Immature natural killer cell (primary cell): ENCODE measurements around the gene LRRC61. TPM values are rescaled to one million over a fixed set of nuclear protein-coding genes. Genes with fewer than 3 reads are reported as not detected.

Experiments used
- DNase-seq, 3 donors: peaks; one replicate each; pipeline ENCODE4 v3.0.0; 2022; ENCODE audit warnings: mixed read lengths in 1 of 3
- H3K27ac Mint-ChIP-seq, 6 donors: one replicate each; pipeline ENCODE4 v1.8.0; 2020; ENCODE audit warnings: mixed read lengths in 6 of 6, mild to moderate bottlenecking in 5 of 6, inconsistent platforms in 4 of 6, moderate library complexity in 3 of 6
- H3K27me3 Mint-ChIP-seq, 3 donors: one replicate each; pipeline ENCODE4 v1.8.0; 2020 to 2021; ENCODE audit warnings: low read depth in 3 of 3, mild to moderate bottlenecking in 3 of 3, mixed read lengths in 3 of 3, moderate library complexity in 3 of 3, inconsistent platforms in 1 of 3
- H3K36me3 Mint-ChIP-seq, 3 donors: one replicate each; pipeline ENCODE4 v1.8.0; 2020; ENCODE audit warnings: mixed read lengths in 3 of 3, inconsistent platforms in 2 of 3, mild to moderate bottlenecking in 2 of 3
- H3K4me1 Mint-ChIP-seq, 2 donors: one replicate each; pipeline ENCODE4 v1.8.0; 2020; ENCODE audit warnings: inconsistent platforms in 2 of 2, mild to moderate bottlenecking in 2 of 2, mixed read lengths in 2 of 2, moderate library complexity in 1 of 2
- H3K4me3 Mint-ChIP-seq, 5 donors: one replicate each; pipeline ENCODE4 v1.8.0; 2020; ENCODE audit warnings: mild to moderate bottlenecking in 5 of 5, mixed read lengths in 5 of 5, inconsistent platforms in 3 of 5, moderate library complexity in 3 of 5
- H3K9me3 Mint-ChIP-seq, 6 donors: one replicate each; pipeline ENCODE4 v1.8.0; 2020; ENCODE audit warnings: mild to moderate bottlenecking in 6 of 6, mixed read lengths in 6 of 6, inconsistent platforms in 4 of 6, moderate library complexity in 3 of 6
- polyA plus RNA-seq, 3 donors: library from polyadenylated mRNA; unstranded; fragments of 300-500 nt; fragmentation: Illumina TruSeq; gene quantifications; one replicate each; pipeline ENCODE4 v1.2.3, GENCODE V29; 2021

The LRRC61 gene
- polyA plus RNA-seq, 3 donors from 2014 or later, result 19.4 to 26.6 (median 20.6) TPM

DNA sequence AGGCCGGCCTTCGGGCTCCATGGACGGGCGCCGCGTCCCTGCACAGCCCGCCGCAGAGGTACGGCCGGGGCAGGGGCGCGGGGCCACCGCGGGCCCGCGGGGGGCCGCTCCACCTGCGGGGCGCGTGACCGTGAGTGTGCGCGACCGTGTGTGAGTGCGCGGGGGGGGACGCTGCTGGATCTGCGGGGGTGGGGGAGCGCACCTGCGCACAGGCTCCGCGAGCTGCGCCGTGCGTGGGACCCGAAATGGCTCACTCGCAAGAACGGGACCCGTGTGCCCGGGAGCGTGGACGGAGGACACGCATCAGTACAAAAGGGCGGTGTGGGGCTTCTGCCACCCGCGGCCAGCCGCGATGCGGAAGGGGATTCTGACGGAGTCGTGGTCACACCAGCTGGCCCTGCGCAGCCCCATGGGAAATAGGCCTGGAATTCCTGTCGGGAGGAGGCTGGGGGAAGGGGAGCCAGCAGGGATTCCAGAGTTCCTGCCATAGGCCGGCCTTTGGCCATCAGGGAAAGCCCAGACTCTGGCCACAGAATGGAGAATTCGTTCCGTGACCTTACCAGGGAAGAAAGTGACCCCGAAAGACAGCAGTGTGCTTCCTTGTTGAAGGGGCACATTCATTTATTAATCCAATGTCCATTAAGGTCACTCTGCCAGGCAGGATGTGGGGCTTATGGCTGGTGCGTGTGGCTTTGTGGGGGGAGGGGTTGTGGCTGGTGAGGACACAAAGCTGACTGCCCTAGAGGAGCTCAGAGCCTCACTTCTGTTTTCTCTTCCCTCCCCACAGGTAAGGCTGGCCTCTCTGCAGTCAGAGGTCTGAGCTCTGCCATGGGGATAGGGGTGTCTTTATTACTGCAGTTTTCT, 46.0 kb downstream of the LRRC61 start:
- Mint-ChIP-seq H3K4me3 (peak overlapping the region; percentile 94 to 98 (median 95)), H3K27me3 (peaks cover 8 to 16% (median 8%) of the 10 kb centered on the region in 3 donors), H3K36me3 (peaks cover 0 to 4% (median 3%) of the 10 kb centered on the region in 3 donors), H3K27ac (peak overlapping the region; percentile 86 to 96 (median 92)), H3K4me1 (peaks cover 32 to 39% of the 10 kb centered on the region in 2 donors), H3K9me3 (no peaks in the 10 kb centered on the region)
- DNase-seq, result peak; percentile 48 to 55 (median 52)

DNA sequence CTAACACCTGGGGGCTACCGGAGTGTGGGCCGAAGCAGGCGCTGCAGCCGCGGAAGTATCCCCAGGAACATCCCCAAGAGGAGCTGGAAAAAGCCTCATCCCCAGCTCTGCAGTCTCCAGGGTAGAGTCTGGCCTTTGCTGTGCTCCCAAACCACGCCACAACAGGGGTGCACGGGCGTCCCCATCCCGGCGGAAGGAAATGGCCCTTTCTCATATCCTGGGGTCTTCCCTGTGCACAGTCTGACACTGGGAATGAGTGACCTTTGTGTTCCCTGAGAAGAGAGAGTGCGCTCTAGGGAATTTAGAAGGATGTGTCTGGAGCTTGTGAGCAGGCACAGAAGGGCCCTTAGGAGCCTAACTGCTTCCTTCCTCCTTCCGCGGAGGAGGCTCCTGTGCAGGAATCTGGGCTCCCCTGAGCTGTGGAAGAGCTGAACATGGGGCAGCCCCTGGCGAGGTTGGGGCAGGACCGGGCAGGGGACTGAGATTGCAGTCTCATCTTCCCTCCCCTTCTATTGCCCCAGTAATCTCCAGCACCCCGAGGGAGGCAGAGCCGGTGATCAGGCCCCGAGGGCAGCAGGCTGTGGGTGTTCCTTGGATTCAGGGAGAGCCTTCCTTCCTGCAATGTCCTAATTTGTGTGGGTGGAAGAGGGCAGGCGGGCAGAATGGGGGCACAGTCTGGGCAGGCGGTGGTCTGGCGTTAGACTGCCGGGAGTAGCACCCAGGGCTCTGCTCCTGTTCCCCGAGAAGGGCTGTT, 46.8 kb downstream of the LRRC61 start:
- H3K36me3 Mint-ChIP-seq, result peaks cover 0 to 4% (median 3%) of the 10 kb centered on the region in 3 donors
- H3K27me3 Mint-ChIP-seq, result peaks cover 8 to 16% (median 8%) of the 10 kb centered on the region in 3 donors
- H3K9me3 Mint-ChIP-seq, result no peaks in the 10 kb centered on the region
- H3K4me3 Mint-ChIP-seq, result peak overlapping the region; percentile 94 to 98 (median 95)
- DNase-seq, result no peak
- H3K4me1 Mint-ChIP-seq, result peaks cover 33 to 45% of the 10 kb centered on the region in 2 donors
- peak overlapping the region in 5 of 6 donors; percentile 86 to 96 (median 88) for H3K27ac Mint-ChIP-seq

DNA sequence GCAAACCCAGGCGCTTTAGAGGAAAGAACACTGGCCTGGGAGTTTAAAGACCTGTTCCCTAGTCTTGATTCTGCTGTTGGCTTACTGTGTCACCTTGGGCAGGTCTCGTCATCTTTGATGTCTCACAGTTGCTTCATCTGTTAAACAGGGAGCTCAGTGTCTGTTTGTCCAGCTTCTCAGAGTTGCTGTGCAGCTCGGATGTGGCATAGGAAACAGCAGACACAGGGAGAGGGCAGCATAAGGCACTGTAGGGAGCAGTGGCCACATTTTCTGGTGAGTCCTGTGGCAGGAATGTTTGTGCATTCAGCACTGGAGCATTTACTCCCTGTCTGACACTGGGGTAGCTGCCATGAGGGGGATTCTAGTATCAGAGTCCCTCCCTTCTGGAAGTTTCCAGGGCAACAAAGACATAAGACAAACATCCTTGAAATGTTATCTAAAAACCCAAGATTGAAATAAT, 47.5 kb downstream of the LRRC61 start:
- H3K9me3 Mint-ChIP-seq, result no peaks in the 10 kb centered on the region
- H3K27ac Mint-ChIP-seq, result peak overlapping the region in 4 of 6 donors; percentile 44 to 81 (median 70)
- DNase-seq, result no peak
- peaks cover 33 to 45% of the 10 kb centered on the region in 2 donors for H3K4me1 Mint-ChIP-seq
- peaks cover 7 to 16% (median 8%) of the 10 kb centered on the region in 3 donors for H3K27me3 Mint-ChIP-seq
- H3K4me3 Mint-ChIP-seq, result peak overlapping the region; percentile 43 to 98 (median 95)
- H3K36me3 Mint-ChIP-seq, result peaks cover 0 to 4% (median 3%) of the 10 kb centered on the region in 3 donors

DNA sequence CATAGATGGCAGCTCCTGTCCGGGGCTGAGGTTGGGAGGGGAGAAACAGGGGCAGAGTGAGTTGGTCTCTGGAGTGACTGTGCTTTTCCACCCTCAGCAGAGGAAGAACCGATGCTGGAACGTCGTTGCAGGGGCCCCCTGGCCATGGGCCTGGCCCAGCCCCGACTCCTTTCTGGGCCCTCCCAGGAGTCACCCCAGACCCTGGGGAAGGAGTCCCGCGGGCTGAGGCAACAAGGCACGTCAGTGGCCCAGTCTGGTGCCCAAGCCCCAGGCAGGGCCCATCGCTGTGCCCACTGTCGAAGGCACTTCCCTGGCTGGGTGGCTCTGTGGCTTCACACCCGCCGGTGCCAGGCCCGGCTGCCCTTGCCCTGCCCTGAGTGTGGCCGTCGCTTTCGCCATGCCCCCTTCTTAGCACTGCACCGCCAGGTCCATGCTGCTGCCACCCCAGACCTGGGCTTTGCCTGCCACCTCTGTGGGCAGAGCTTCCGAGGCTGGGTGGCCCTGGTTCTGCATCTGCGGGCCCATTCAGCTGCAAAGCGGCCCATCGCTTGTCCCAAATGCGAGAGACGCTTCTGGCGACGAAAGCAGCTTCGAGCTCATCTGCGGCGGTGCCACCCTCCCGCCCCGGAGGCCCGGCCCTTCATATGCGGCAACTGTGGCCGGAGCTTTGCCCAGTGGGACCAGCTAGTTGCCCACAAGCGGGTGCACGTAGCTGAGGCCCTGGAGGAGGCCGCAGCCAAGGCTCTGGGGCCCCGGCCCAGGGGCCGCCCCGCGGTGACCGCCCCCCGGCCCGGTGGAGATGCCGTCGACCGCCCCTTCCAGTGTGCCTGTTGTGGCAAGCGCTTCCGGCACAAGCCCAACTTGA, 48.2 kb downstream of the LRRC61 start:
- peak in 1 of 3 donors; percentile 14 for DNase-seq
- Mint-ChIP-seq H3K36me3 (peaks cover 0 to 4% (median 3%) of the 10 kb centered on the region in 3 donors), H3K27ac (peak overlapping the region in 3 of 6 donors; percentile 22 to 75 (median 44)), H3K9me3 (no peaks in the 10 kb centered on the region), H3K4me3 (peak overlapping the region in 1 of 5 donors; percentile 95), H3K4me1 (peaks cover 36 to 45% of the 10 kb centered on the region in 2 donors), H3K27me3 (peaks cover 7 to 16% (median 8%) of the 10 kb centered on the region in 3 donors)

DNA sequence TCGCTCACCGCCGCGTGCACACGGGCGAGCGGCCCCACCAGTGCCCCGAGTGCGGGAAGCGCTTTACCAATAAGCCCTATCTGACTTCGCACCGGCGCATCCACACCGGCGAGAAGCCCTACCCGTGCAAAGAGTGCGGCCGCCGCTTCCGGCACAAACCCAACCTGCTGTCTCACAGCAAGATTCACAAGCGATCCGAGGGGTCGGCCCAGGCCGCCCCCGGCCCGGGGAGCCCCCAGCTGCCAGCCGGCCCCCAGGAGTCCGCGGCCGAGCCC, 48.8 kb downstream of the LRRC61 start:
- DNase-seq, result no peak
- H3K27ac Mint-ChIP-seq, result no peak overlapping the region
- peaks cover 0 to 4% (median 3%) of the 10 kb centered on the region in 3 donors for H3K36me3 Mint-ChIP-seq

DNA sequence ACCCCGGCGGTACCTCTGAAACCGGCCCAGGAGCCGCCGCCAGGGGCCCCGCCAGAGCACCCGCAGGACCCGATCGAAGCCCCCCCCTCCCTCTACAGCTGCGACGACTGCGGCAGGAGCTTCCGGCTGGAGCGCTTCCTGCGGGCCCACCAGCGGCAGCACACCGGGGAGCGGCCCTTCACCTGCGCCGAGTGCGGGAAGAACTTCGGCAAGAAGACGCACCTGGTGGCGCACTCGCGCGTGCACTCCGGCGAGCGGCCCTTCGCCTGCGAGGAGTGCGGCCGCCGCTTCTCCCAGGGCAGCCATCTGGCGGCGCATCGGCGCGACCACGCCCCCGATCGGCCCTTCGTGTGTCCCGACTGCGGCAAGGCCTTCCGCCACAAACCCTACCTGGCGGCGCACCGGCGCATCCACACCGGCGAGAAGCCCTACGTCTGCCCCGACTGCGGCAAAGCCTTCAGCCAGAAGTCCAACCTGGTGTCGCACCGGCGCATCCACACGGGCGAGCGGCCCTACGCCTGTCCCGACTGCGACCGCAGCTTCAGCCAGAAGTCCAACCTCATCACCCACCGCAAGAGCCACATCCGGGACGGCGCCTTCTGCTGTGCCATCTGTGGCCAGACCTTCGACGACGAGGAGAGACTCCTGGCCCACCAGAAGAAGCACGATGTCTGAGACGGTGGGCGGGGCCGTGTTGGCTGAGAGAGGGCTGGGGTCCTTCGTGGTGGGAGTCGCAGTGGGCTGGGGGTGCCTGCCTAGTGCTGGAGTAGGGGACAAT, 49.3 kb downstream of the LRRC61 start:
- no peak overlapping the region for H3K4me3 Mint-ChIP-seq
- peaks cover 39 to 45% of the 10 kb centered on the region in 2 donors for H3K4me1 Mint-ChIP-seq
- H3K27me3 Mint-ChIP-seq, result peaks cover 7 to 16% (median 8%) of the 10 kb centered on the region in 3 donors
- H3K36me3 Mint-ChIP-seq, result peaks cover 0 to 4% (median 3%) of the 10 kb centered on the region in 3 donors
- peak overlapping the region in 2 of 6 donors; percentile 22 to 28 for H3K27ac Mint-ChIP-seq
- H3K9me3 Mint-ChIP-seq, result no peaks in the 10 kb centered on the region
- no peak for DNase-seq

More for the DNA sequence above, 48.8 kb downstream of the LRRC61 start:
- no peaks in the 10 kb centered on the region for H3K9me3 Mint-ChIP-seq
- peaks cover 7 to 16% (median 8%) of the 10 kb centered on the region in 3 donors for H3K27me3 Mint-ChIP-seq
- H3K4me3 Mint-ChIP-seq, result no peak overlapping the region
- H3K4me1 Mint-ChIP-seq, result peaks cover 36 to 45% of the 10 kb centered on the region in 2 donors

DNA sequence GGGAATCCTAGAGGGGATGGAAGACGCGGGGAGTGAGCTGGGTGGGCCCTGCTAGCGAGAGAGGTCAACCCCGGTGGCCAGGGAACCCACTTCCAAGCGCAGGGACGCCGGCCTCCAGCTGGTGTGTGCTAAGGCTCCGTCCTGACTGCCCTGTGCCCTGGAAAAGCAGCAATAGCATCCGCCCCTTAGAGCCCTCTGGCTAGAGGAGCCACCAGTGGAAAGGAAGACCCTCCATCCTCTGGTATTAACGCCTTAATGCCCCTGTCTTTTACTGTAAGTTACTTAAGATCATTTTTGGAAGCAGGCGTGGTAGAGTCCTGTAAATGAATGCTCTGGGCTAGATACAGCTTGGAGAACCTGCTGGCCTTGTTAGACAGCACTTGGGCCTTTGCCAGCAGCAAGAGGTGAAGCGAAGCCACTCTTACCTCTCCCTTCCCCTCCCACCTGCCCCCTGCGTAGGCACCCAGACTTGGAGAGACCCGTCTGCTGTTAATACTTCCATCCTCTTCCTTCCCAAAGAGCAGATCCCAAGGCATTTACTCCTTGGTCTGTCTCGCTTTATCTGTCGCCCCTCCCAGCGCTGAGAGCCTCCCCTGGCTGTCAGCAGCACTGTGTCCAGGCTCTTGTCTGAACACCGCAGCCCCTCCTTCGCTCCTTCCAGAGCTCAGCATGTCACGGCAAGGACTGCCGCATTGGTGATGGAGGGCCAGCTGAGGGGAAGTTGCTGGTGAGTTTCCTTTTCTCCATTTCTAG, 50.1 kb downstream of the LRRC61 start:
- Mint-ChIP-seq H3K4me1 (peaks cover 42 to 46% of the 10 kb centered on the region in 2 donors), H3K4me3 (no peak overlapping the region), H3K36me3 (peaks cover 0 to 4% (median 3%) of the 10 kb centered on the region in 3 donors), H3K27ac (peak overlapping the region in 2 of 6 donors; percentile 18 to 28), H3K27me3 (peaks cover 1 to 14% (median 10%) of the 10 kb centered on the region in 3 donors), H3K9me3 (no peaks in the 10 kb centered on the region)
- DNase-seq, result no peak

DNA sequence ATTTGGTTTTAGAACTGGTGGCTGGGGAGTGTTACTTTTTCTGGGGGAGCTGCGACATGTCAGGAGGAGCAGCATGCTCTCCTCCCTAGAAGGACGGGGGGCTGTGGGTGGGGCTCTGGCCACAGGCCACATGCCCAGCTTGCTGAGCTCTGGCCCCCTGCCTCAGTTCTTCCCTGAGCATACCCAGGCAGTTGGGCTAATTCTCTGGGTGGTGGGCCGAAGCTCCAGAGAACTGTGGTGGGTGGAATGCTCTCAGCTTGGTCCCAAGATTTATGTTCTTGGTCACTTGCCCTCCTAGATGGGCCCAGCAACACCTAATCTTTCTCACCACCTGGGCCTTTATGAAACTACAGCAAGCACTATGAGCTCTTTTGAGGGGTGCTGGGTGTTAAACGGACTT, 50.9 kb downstream of the LRRC61 start:
- H3K36me3 Mint-ChIP-seq, result peaks cover 0 to 4% (median 3%) of the 10 kb centered on the region in 3 donors
- peaks cover 0 to 17% (median 11%) of the 10 kb centered on the region in 3 donors for H3K27me3 Mint-ChIP-seq
- peaks cover 44 to 48% of the 10 kb centered on the region in 2 donors for H3K4me1 Mint-ChIP-seq
- no peaks in the 10 kb centered on the region for H3K9me3 Mint-ChIP-seq
- H3K4me3 Mint-ChIP-seq, result no peak overlapping the region
- peak overlapping the region in 2 of 6 donors; percentile 18 to 48 for H3K27ac Mint-ChIP-seq
- no peak for DNase-seq

DNA sequence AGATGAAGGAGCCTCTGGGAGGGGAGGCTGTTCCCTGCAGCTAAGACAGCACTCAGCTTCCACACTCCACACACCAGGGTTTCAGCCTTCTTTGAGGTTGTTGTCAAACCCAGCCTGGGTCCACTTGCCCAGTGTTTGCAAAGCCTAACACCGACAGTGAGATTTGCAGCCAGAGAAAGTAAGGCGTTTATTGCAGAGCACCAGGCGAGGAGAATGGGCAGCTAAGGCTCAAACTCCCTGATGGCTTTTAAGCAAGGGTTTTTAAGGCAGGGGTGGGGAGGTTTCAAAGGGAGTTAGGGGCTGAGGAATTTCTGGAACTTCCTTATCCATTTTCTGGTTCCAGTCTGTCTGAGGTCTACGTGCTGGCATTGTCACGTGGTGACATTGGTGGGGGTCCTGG, 51.3 kb downstream of the LRRC61 start:
- Mint-ChIP-seq H3K4me1 (peaks cover 39 to 44% of the 10 kb centered on the region in 2 donors), H3K27me3 (peaks cover 0 to 13% (median 7%) of the 10 kb centered on the region in 3 donors), H3K9me3 (no peaks in the 10 kb centered on the region), H3K36me3 (peaks cover 0 to 4% (median 3%) of the 10 kb centered on the region in 3 donors), H3K27ac (peak overlapping the region in 2 of 6 donors; percentile 18 to 48), H3K4me3 (no peak overlapping the region)
- DNase-seq, result no peak

DNA sequence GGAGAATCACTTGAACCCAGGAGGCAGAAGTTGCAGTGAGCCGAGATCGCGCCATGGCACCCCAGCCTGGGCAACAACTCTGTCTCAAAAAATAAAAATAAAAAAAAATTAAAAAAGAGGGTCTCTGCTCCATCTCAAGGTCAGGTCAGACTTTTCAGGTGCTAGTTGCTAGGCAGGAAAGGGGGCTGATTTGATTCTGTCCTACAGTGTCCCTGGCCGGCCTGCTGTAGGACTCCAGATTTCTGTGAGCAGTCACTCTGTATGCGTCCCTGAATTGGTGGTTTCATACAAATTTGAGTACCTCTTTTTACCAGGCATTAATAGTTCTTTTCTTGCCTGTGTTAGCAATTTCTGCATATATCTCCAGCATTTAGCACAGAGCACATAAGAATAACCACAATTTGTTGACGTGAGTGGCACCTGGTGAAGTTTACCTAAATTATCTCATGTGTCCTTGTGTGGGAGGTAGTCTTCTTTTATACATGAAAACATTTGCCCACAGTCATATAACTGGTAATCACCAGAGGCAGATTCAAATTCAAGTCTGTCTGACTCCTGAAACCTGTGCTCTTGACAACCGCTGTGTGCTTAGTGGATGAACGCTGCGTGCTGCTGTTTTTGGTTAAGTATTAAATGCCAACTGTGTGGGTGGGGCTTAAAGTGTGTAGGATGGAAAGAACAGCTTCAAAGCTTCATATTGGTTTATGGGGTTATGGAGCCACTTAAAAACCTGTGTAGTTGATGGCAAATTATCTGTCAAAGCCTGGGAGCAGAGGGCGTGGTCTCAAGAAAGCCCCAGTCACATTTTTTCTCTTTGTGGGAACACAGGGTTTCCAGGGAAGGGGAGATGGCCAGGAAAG, 52.7 kb downstream of the LRRC61 start:
- Mint-ChIP-seq H3K4me3 (peak overlapping the region in 1 of 5 donors; percentile 3), H3K4me1 (peaks cover 38 to 42% of the 10 kb centered on the region in 2 donors), H3K9me3 (no peaks in the 10 kb centered on the region), H3K27me3 (peaks cover 2 to 10% (median 6%) of the 10 kb centered on the region in 3 donors), H3K27ac (peak overlapping the region in 4 of 6 donors; percentile 16 to 64 (median 30)), H3K36me3 (peaks cover 0 to under 1% (median under 1%) of the 10 kb centered on the region in 3 donors)
- no peak for DNase-seq

DNA sequence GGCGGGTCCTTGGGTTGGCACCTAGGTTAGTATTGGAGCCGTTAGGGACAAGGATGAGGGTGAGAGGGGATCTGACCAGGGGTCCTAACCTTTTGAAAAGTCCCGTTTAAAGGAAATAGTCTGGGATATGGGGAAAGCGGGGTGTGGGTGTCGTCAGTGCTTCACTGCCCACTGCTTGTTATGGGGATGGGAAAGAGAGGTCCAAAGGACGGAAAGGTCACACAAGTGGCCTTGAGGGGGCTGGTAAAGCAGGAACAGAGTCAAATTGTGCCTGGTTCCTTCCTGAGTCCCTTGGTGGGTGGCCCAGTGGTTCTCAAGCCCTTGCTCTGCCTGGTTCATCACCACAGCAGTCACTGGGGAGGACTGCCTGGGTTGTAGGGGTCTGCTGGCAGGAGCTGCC, 53.4 kb downstream of the LRRC61 start:
- no peak overlapping the region for H3K4me3 Mint-ChIP-seq
- no peaks in the 10 kb centered on the region for H3K36me3 Mint-ChIP-seq
- H3K27me3 Mint-ChIP-seq, result peaks cover 2 to 10% (median 6%) of the 10 kb centered on the region in 3 donors
- H3K4me1 Mint-ChIP-seq, result peaks cover 36 to 39% of the 10 kb centered on the region in 2 donors
- H3K27ac Mint-ChIP-seq, result peak overlapping the region in 1 of 6 donors; percentile 40
- H3K9me3 Mint-ChIP-seq, result no peaks in the 10 kb centered on the region
- no peak for DNase-seq
